Measurements from ENCODE around the gene TSPAN9. TPM values are rescaled to one million over a fixed set of nuclear protein-coding genes. Genes with fewer than 3 reads are reported as not detected.

The TSPAN9 gene
- total RNA-seq: 46.7 to 49.4 TPM (median 48.8 TPM) in 3 replicates

GRCh38 chr12:3076730-3077571 lies at the start of gene TSPAN9:
Gene TSPAN9, plus strand, starts transcription at chr12:3077379. Its CDS starts 123,815 bp downstream, at chr12:3201194.
- TF ChIP-seq CTCF (IDR thresholded peaks at IDR 0.05; ENCODE audit: unreplicated experiment): no peak
- no peaks in the 10 kb centered on the region for H3K36me3 Mint-ChIP-seq
- DNase-seq (ENCODE audit: low spot score in 2 of 2, unreplicated experiment in 2 of 2): peak; percentile 82 to 85
- H3K4me1 Mint-ChIP-seq: peaks cover 24% of the 10 kb centered on the region
- H3K27me3 Mint-ChIP-seq (ENCODE audit: low read depth): no peaks in the 10 kb centered on the region
- peak within 1 kb of the TSS; percentile 80 for H3K4me3 Mint-ChIP-seq
- H3K9me3 Mint-ChIP-seq: no peaks in the 10 kb centered on the region
- peak within 1 kb of the TSS; percentile 92 for H3K27ac Mint-ChIP-seq

DNA sequence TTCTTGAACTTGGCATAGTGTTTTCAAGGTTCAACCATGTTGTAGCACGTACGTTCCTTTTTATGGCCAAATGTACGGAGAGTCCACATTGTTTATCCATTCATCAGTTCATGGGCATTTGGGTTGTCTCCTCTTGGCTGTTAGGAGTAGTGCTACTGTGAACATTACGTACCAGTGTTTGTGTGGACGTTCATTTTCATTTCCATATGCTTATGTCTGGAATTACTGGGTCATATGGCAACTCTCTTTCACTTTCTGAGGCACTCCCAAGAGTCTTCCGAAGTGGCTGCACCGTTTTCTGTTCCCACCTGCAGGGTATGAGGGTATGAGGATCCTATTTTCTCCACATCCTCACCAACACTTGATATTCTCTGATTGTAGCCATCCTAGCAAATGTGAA lies 49.1 kb upstream of the TSPAN9 start:
- Mint-ChIP-seq H3K27me3 (ENCODE audit: low read depth) (no peaks in the 10 kb centered on the region), H3K9me3 (no peaks in the 10 kb centered on the region), H3K4me3 (no peak overlapping the region), H3K4me1 (no peaks in the 10 kb centered on the region), H3K36me3 (peaks cover 16% of the 10 kb centered on the region), H3K27ac (no peak overlapping the region)
- TF ChIP-seq CTCF (IDR thresholded peaks at IDR 0.05; ENCODE audit: unreplicated experiment): no peak
- no peak for DNase-seq (ENCODE audit: low spot score in 2 of 2, unreplicated experiment in 2 of 2)

- Mint-ChIP-seq H3K27me3 (ENCODE audit: low read depth) (no peaks in the 10 kb centered on the region), H3K4me1 (peaks cover 9% of the 10 kb centered on the region), H3K4me3 (no peak overlapping the region), H3K27ac (no peak overlapping the region), H3K9me3 (no peaks in the 10 kb centered on the region), H3K36me3 (peaks cover 8% of the 10 kb centered on the region)
- no peak for DNase-seq (ENCODE audit: low spot score in 2 of 2, unreplicated experiment in 2 of 2)
- no peak for TF ChIP-seq CTCF (IDR thresholded peaks at IDR 0.05; ENCODE audit: unreplicated experiment)
These were observed 46.3 kb upstream of the TSPAN9 start for GRCh38 chr12:3030821-3031429.

GRCh38 chr12:3032161-3032560 lies 45.0 kb upstream of the TSPAN9 start:
- H3K9me3 Mint-ChIP-seq: no peaks in the 10 kb centered on the region
- peaks cover 8% of the 10 kb centered on the region for H3K36me3 Mint-ChIP-seq
- no peak overlapping the region for H3K27ac Mint-ChIP-seq
- DNase-seq (ENCODE audit: low spot score in 2 of 2, unreplicated experiment in 2 of 2): no peak
- H3K27me3 Mint-ChIP-seq (ENCODE audit: low read depth): no peaks in the 10 kb centered on the region
- peaks cover 9% of the 10 kb centered on the region for H3K4me1 Mint-ChIP-seq
- H3K4me3 Mint-ChIP-seq: no peak overlapping the region
- TF ChIP-seq CTCF (IDR thresholded peaks at IDR 0.05; ENCODE audit: unreplicated experiment): no peak

GRCh38 chr12:3032770-3033538 lies 44.2 kb upstream of the TSPAN9 start:
- no peak overlapping the region for H3K27ac Mint-ChIP-seq
- no peak for DNase-seq (ENCODE audit: low spot score in 2 of 2, unreplicated experiment in 2 of 2)
- no peak for TF ChIP-seq CTCF (IDR thresholded peaks at IDR 0.05; ENCODE audit: unreplicated experiment)
- no peaks in the 10 kb centered on the region for H3K9me3 Mint-ChIP-seq
- no peak overlapping the region for H3K4me3 Mint-ChIP-seq
- H3K4me1 Mint-ChIP-seq: peaks cover 9% of the 10 kb centered on the region
- H3K27me3 Mint-ChIP-seq (ENCODE audit: low read depth): no peaks in the 10 kb centered on the region
- peaks cover 8% of the 10 kb centered on the region for H3K36me3 Mint-ChIP-seq

Measured in mesothelial cell of epicardium (in vitro differentiated cells).